Hematopoietic multipotent progenitor cell treated with erythropoietin and hydrocortisone succinate and interleukin-3 and kit ligand, for 15 days (in vitro differentiated cells): ENCODE results near the gene B4GALNT2.
A peak's percentile ranks its signal among the peaks of the same experiment; 100 is the strongest.
"Not testable (repeated sequence)": the region's sequence is repeated elsewhere in the genome, so short reads cannot be mapped to it uniquely, and the experiment has no call there.

Experiments
- DNase-seq: peaks from one replicate; pipeline ENCODE4 v3.0.0-alpha.2; 2015; ENCODE audit warnings: low spot score

The B4GALNT2 gene

GRCh38 chr17:49121696-49122292 lies 10.8 kb upstream of the B4GALNT2 start:
- no peak for DNase-seq

DNA sequence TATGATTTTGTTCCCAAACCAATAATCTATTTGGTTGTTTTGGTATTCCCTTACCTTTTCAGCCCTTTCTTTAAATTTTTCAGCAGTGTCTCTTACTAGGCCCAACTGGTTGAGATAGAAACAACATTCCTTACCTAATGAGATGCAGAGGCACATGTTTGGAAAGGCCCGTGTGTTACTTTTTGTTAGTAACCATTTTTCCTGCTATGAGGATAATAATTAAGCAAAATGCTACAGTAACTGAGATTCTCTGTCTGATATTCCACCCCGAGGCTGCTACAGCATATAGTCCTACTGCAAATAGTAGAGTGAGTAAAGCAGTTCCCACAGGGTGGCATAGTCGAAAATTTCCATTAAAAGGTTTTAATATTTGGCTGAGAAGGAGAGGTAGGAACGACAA lies 10.0 kb upstream of the B4GALNT2 start:
- DNase-seq, result no peak

GRCh38 chr17:49123061-49123460 lies 9.5 kb upstream of the B4GALNT2 start:
- no peak for DNase-seq

DNA sequence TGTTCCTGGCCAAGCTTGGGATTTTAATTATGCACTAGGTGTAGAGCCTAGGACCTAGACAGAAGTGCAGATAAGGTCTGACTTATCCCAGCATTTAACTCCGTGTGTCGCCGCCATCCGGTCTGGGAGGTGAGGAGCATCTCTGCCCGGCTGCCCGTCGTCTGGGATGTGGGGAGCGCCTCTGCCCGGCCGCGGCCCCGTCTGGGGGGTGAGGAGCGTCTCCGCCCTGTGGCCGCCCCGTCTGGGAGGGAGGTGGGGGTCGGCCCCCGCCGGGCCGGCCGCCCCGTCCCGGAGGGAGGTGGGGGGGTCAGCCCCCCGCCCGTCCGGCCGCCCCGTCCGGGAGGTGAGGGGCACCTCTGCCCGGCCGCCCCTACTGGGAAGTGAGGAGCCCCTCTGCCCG lies 7.1 kb upstream of the B4GALNT2 start:
- no peak for DNase-seq

DNA sequence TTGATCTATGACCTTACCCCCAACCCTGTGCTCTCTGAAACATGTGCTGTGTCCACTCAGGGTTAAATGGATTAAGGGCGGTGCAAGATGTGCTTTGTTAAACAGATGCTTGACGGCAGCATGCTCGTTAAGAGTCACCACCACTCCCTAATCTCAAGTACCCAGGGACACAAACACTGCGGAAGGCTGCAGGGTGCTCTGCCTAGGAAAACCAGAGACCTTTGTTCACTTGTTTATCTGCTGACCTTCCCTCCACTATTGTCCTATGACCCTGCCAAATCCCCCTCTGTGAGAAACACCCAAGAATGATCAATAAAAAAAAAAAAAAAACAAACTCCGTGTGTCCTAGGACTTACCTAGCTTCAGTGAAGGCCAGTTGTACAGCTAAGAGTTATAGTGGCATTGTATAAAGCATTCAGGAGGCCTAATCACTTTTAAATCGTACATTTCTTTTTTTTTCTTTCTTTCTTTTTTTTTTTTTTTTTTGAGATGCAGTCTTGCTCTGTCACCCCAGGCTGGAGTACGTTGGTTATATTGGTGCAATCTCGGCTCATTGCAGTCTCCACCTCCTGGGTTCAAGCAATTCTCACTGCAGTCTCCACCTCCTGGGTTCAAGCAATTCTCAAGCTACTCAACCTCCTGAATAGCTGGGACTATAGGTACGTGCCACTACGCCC lies 6.2 kb upstream of the B4GALNT2 start:
- not testable (repeated sequence) for DNase-seq

- not testable (repeated sequence) for DNase-seq
These were observed 3.1 kb upstream of the B4GALNT2 start for GRCh38 chr17:49129359-49129950.

DNA sequence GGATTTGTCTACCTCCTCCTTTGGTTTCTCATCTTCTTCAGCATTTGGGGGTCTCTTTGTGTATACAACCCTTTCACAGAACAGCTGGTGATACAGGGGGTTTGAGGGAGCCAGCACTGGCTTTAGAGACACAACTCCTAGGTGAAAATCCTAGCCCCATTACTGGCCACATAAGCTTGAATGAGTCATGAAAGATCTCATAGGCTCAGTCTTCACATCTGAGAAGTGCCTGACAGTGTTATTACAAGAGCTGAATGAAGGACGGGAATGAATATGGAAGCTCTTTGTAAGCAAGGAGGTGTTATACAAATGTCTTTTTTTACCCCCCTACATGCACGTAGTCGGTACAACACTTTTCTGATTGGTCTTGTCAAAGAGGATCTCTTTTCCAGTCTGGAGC lies 1.7 kb upstream of the B4GALNT2 start:
- DNase-seq, result no peak

DNA sequence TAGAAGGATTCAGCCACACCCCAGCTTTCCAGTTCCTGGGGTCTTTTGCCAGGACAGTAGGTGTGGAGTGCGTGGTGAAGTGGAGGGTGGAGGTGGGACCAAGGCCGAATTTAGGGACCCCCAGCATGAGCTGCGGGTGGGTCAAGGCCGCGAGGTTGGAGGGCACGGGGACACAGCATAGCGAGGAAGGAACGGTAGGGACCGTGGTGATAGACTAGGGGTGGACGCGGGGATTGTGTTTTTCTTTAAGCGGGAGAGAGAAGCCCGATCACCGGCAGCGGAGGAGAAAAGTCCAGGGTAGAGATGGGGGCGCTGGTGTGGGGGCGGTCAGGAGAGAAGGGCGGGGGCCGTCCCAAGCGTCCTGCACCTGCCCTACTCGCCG lies 261 bp upstream of the B4GALNT2 start:
- DNase-seq, result no peak

DNA sequence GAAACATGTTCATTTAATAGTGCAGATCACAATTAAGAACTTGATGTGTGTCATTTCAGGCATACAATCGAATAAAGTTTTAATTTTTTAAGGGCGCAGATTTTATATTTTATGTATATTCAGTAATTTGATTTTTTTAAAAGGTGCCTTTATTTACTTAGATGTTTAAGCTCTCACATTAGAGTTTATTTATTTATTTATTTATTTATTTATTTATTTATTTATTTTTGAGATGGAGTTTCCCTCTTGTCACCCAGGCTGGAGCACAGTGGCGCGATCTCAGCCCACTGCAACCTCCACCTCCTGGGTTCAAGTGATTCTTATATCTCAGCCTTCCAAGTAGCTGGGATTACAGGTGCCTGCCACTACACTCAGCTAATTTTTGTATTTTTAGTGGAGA lies 3.8 kb downstream of the B4GALNT2 start:
- no peak for DNase-seq

GRCh38 chr17:49145654-49146053 lies 13.1 kb downstream of the B4GALNT2 start:
- not testable (repeated sequence) for DNase-seq

- no peak for DNase-seq
These were observed 14.2 kb downstream of the B4GALNT2 start for GRCh38 chr17:49146620-49147306.

- DNase-seq, result no peak
These were observed 15.6 kb downstream of the B4GALNT2 start for GRCh38 chr17:49148171-49148570.

- no peak for DNase-seq
These were observed 19.4 kb downstream of the B4GALNT2 start for GRCh38 chr17:49151996-49152395.

DNA sequence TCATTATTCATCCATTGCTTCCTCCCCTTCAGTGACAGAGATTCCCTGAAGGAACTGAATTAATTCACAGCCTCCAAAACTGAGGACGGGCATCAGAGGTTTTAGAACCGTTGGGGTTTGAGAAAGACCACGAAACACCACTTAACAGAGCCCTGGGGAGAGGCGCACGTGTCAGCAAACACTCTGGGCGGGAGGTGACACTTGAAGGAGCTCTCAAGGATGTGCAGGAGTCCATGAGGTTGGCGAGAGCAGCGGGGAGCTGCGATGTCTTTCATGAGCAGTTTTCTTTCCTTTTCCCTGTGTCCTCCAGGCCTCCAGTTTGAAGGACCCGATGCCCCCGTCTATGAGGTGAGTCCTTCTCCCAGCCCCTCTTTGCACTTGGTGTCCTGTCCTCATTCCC lies 23.7 kb downstream of the B4GALNT2 start:
- DNase-seq, result no peak

DNA sequence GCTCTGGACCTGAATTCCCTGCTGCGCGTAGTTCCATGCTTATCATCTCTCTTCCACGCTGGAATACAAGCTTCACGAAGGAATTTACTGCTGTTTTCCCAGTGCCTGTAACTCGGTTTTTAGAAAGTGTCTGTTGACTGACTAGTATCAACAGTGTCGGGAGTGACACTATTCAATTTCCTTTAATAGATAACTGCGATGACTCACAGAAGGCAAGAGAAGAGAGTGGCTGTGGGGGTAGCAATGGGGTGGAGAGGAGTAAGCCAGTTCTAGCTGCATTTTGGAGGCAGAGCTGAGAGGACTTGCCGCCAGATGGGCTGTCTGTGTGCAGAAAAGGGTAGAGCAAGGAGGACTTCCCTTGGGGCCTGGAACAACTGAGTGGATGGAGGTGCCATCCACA lies 25.2 kb downstream of the B4GALNT2 start:
- no peak for DNase-seq

GRCh38 chr17:49162866-49163265 lies 30.3 kb downstream of the B4GALNT2 start:
- DNase-seq, result no peak

DNA sequence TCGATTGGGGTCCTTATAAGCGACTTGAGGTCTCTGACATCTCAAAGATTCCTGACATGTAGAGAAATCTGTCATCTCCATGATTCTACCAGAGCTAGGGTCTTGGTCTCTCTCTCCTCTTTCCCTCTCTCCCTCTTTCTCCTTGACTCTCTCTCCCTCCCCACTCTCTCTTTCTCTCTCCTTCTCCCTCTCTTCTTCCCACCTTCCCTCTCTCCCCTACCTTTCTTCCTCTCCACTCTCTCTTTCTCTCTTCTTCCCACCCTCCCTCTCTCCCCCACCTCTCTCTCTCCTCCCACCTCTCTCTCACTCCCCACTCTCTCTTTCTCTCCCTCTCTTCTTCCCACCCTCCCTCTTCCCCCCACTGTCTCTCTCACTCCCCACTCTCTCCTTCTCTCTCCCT lies 32.6 kb downstream of the B4GALNT2 start:
- DNase-seq, result no peak

DNA sequence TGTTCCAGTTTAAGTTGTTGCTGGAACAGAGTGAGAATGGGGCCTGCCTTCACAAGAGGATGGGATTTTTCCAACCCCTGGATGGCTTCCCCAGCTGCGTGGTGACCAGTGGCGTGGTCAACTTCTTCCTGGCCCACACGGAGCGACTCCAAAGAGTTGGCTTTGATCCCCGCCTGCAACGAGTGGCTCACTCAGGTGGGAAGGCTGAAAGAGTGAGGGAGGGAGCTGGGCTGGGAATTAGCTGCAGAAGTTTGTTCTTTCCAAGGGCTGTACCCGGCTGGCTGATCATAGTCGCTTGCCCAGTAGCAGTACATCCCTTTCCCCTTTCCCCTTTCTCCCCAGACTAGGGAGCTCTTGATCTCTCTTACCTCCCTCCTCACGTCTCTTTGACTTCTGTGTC lies 36.1 kb downstream of the B4GALNT2 start:
- DNase-seq, result no peak

DNA sequence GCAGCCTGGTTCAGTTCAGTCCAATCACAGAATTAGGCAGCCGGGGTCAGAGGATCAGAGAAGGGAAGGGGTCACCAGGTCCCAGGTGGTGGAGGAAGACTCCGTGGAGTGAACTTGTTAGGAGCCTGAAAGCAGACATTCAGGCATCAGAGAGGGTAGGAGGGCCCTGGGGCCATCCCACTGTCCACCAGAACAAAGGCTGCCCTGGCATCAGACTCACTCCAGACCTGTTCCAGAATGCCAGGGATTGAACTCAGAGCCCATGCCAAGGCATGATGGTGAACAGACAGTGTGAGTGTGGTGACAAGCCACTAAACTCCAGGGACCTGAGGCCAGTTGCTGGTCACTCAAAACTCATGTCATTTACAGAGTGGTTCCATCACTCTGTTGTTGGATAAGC lies 37.6 kb downstream of the B4GALNT2 start:
- no peak for DNase-seq

DNA sequence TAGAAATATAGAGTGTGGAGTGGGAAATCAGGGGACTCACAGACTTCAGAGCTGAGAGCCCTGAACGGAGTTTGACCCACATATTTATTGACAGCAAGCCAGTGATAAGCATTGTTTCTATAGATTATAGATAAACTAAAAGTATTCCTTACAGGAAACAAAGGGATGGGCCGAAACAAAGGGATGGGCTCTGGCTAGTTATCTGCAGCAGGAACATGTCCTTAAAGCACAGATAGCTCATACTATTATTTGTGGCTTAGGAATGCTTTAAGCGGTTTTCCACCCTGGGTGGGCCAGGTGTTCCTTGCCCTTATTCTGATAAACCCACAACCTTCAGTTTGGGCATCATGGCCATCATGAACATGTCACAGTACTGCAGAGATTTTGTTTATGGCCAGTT lies 38.1 kb downstream of the B4GALNT2 start:
- not testable (repeated sequence) for DNase-seq

DNA sequence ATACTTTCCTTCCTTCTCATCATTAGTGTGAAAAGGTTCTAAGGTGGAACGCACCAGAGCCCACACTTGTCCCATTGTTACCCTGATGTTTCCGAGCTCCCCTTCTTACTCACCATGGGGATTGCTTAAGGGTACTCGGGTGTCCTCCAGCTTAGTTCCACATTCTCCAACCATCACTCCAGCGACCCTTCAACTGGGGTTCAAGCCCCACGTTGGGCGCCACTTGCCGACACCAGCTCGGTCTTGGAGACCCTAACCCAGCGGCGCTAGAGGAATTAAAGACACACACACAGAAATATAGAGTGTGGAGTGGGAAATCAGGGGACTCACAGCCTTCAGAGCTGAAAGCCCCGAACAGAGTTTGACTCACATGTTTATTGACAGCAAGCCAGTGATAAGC lies 43.4 kb downstream of the B4GALNT2 start:
- not testable (repeated sequence) for DNase-seq

DNA sequence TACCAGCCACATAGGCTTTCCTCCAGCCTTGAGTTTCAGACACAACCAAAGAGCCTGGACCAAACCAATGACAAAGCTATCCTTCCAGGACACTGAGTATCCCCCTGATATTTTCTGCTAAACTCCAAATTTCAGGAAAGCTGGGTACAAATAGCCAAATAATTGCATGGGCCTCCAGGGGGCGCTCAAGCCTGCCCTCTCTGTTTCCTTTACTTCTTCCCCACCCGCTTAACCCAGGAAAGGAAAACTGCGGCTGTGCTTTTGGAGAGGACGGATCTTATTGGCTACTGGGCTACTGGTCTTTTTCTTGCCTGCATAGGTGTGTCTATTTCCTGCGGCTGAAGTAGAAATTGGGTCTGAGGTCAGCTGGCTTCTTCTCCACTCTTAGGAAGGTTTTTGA lies 47.7 kb downstream of the B4GALNT2 start:
- peak; percentile 67 for DNase-seq

DNA sequence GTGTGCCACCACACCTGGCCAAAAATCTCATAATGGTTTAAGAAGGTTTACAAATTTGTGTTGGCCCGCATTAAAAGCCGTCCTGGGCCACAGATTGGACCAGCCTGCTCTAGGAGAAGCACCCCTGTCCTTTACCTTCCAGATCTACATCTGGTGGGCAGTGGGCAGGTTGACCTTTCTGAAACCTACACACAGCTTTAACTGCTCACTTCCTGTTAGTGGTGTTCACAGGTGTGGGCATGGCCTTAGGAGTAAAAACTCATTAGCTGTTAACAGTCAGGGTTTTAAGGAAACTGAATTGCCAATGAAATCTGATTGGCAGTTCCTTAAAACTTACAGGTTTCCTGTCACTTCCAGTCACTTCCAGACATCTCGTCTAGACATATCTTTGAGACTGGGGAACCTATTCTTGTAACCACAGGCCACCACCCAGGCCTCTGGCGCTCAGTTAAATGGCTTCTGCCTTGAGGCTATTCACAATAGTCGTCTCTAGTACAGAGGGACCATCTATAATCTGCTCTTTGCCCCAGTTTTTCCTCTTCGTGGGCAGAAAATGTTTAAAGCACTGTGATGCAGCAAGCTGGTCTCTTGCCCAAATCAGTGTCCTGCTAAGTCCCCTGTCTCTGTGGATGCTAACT lies 48.5 kb downstream of the B4GALNT2 start:
- no peak for DNase-seq
